ENCODE measurements around the gene AASDHPPT. TPM values are rescaled to one million over a fixed set of nuclear protein-coding genes. Genes with fewer than 3 reads are reported as not detected.
A peak's percentile ranks its signal among the peaks of the same experiment; 100 is the strongest.

The AASDHPPT gene
- total RNA-seq, 1 donor from 2014 or later: 64.1 TPM

- Mint-ChIP-seq H3K36me3 (ENCODE audit: low read depth) (peaks cover 13% of the 10 kb centered on the region), H3K27ac (ENCODE audit: unreplicated experiment) (no peak overlapping the region), H3K4me3 (no peak overlapping the region), H3K27me3 (ENCODE audit: low read depth) (no peaks in the 10 kb centered on the region), H3K9me3 (no peaks in the 10 kb centered on the region), H3K4me1 (peaks cover 20% of the 10 kb centered on the region)
- peak; percentile 23 for DNase-seq (ENCODE audit: low read depth, low spot score)
- peak; percentile 91 for TF ChIP-seq CTCF (conservative IDR thresholded peaks at IDR 0.05)
Measured at GRCh38 chr11:106087815-106088435, 10.5 kb downstream of the AASDHPPT start.

GRCh38 chr11:106088896-106089295 lies 11.4 kb downstream of the AASDHPPT start:
- no peak for TF ChIP-seq CTCF (conservative IDR thresholded peaks at IDR 0.05)
- Mint-ChIP-seq H3K27me3 (ENCODE audit: low read depth) (no peaks in the 10 kb centered on the region), H3K27ac (ENCODE audit: unreplicated experiment) (no peak overlapping the region), H3K9me3 (no peaks in the 10 kb centered on the region), H3K4me3 (no peak overlapping the region), H3K36me3 (ENCODE audit: low read depth) (peaks cover 13% of the 10 kb centered on the region), H3K4me1 (peaks cover 20% of the 10 kb centered on the region)
- DNase-seq (ENCODE audit: low read depth, low spot score): no peak

GRCh38 chr11:106091480-106092123 lies 14.1 kb downstream of the AASDHPPT start:
- no peak overlapping the region for H3K4me3 Mint-ChIP-seq
- no peak overlapping the region for H3K27ac Mint-ChIP-seq (ENCODE audit: unreplicated experiment)
- peaks cover 25% of the 10 kb centered on the region for H3K36me3 Mint-ChIP-seq (ENCODE audit: low read depth)
- DNase-seq (ENCODE audit: low read depth, low spot score): no peak
- no peaks in the 10 kb centered on the region for H3K27me3 Mint-ChIP-seq (ENCODE audit: low read depth)
- TF ChIP-seq CTCF (conservative IDR thresholded peaks at IDR 0.05): no peak
- no peaks in the 10 kb centered on the region for H3K9me3 Mint-ChIP-seq
- peaks cover 12% of the 10 kb centered on the region for H3K4me1 Mint-ChIP-seq

- H3K27ac Mint-ChIP-seq (ENCODE audit: unreplicated experiment): no peak overlapping the region
- H3K27me3 Mint-ChIP-seq (ENCODE audit: low read depth): no peaks in the 10 kb centered on the region
- DNase-seq (ENCODE audit: low read depth, low spot score): no peak
- no peak overlapping the region for H3K4me3 Mint-ChIP-seq
- no peak for TF ChIP-seq CTCF (conservative IDR thresholded peaks at IDR 0.05)
- peaks cover 31% of the 10 kb centered on the region for H3K36me3 Mint-ChIP-seq (ENCODE audit: low read depth)
- H3K4me1 Mint-ChIP-seq: peaks cover 7% of the 10 kb centered on the region
- no peaks in the 10 kb centered on the region for H3K9me3 Mint-ChIP-seq
Measured at GRCh38 chr11:106092446-106092845, 15.0 kb downstream of the AASDHPPT start.

- Mint-ChIP-seq H3K4me1 (no peaks in the 10 kb centered on the region), H3K27me3 (ENCODE audit: low read depth) (no peaks in the 10 kb centered on the region), H3K36me3 (ENCODE audit: low read depth) (peaks cover 30% of the 10 kb centered on the region)
Measured at GRCh38 chr11:106098893-106099553, 21.6 kb downstream of the AASDHPPT start.

More at GRCh38 chr11:106098893-106099553, 21.6 kb downstream of the AASDHPPT start:
- TF ChIP-seq CTCF (conservative IDR thresholded peaks at IDR 0.05): no peak
- no peak overlapping the region for H3K27ac Mint-ChIP-seq (ENCODE audit: unreplicated experiment)
- peaks cover 5% of the 10 kb centered on the region for H3K9me3 Mint-ChIP-seq
- DNase-seq (ENCODE audit: low read depth, low spot score): no peak
- H3K4me3 Mint-ChIP-seq: no peak overlapping the region
